HG03025 (cell line): Measurements from ENCODE around the gene SCRT2.

Experiments
- ATAC-seq: cut with Tn5 transposase; IDR thresholded peaks from one replicate; pipeline ENCODE4 v1.9.1; 2021; ENCODE audit warnings: mild to moderate bottlenecking, moderate library complexity; ENCODE audit not compliant: unreplicated experiment, low FRiP score

Gene SCRT2

GRCh38 chr20:673603-674001, 2.0 kb downstream of the SCRT2 start:
- no peak for ATAC-seq

DNA sequence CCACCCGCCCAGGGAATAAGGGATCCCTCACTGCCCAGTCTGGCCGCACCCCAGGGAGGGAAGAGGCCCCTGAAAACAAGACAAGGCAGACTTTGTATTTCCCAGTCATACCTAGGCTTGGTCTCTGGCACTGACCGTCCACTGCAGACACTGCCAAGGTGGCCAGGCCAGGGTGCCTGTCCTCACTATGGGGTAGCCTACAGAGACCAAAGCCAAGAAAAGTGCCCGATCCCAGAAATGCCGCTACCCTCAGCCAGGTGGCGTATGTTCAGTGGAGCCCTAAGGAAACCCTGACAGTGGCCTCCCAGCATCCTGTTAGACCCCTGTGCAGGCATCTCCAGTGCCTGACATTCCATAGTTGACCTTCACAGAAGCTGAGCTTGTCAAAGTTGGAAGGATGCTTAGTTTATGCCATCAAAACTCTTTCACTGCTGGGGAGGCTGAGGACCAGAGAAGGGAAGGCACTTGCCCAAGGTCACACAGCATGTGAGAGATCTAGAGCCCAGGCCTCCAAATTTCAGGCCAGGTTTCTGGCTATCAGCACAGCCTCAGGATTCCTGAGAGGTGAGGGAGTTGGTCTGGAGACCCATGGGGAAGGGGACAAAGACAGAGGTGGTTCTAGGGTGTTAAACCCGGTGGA, 2.5 kb downstream of the SCRT2 start:
- ATAC-seq = no peak

DNA sequence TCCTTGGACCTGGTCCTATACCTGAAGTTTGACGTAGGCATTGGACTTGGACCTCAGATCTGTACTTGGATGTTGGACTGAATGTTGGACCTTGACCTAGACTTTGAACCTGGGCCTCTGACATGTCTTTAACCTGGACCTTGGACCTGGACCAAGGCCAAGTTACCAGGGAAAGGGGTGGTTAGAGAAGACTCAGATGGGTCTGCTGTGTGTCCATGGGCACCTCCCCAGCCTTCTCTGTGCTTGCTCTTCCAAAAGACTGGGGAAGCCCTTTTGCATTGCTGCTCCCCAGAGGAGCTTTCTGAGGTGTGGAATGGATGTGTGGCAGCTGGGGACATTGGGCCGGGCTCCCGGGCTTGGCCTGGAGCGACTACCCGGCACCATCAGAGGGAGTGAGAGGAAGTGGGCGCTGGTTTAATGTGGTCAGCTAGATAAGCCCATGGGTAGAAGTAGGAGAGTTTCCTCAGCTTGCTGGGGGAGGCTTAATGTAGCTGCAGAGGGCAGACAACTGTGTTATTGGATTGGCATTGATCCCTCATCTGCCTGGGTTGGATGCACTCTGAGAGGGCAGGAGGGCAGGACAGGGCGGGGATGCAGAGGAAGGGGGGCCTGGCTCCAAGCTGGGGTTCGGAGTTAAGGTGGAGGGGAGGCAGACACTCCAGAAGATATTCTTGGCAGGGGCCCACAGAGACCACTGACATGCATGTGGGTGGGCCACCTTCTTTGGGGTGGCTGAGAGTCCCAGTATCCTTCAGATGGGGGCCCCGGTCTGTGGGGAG, 4.2 kb downstream of the SCRT2 start:
- no peak for ATAC-seq

DNA sequence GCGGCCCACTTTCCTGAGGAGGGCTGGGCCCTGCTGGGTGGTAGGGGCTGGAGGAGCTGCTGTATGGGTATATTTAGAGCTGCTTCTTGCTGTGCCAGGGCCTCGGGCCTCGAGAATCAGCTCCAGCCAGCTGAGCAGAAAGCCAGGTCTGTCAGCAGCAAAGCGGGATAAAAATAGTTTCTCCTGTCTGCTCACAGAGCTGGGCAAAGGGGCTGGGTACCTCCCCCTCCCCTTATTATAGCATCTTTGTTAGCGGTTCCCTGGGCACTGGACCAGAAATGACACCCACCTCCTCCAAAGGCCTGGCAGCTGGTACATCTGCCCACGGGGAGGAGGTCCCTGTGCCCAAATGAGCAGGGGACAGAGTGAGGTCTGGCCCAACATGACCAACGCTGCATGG, 6.0 kb downstream of the SCRT2 start:
- ATAC-seq = no peak

DNA sequence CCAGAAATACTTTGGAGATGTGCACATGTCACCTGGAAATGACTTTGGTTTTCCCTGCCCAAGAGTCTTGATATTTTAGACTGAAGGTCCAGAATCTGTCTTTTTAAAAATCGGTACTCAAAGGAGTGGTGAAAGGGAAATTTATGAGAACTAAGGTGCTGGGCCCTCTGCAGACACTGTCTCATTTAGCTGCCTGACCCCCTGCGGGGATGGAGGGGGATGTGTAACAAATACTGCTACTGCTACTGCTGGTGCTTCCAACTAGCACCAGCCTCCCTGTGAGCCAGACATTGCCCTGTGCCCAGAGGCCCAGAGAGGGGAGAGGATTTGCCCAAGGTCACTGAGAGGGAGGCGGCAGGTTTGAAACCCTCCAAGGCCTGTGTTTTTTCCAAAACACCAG, 7.0 kb downstream of the SCRT2 start:
- ATAC-seq = no peak

- no peak for ATAC-seq
Observed at GRCh38 chr20:668050-668449, 7.6 kb downstream of the SCRT2 start.

GRCh38 chr20:667351-668034, 8.1 kb downstream of the SCRT2 start:
- ATAC-seq = no peak

- no peak for ATAC-seq
Observed at GRCh38 chr20:666877-667276, 8.7 kb downstream of the SCRT2 start.

- no peak for ATAC-seq
Observed at GRCh38 chr20:665276-665675, 10.3 kb downstream of the SCRT2 start.

GRCh38 chr20:664576-664975, 11.0 kb downstream of the SCRT2 start:
- ATAC-seq = no peak

GRCh38 chr20:664151-664550, 11.5 kb downstream of the SCRT2 start:
- no peak for ATAC-seq

GRCh38 chr20:663315-664090, 12.1 kb downstream of the SCRT2 start:
- ATAC-seq = no peak

GRCh38 chr20:662277-663192, 13.1 kb downstream of the SCRT2 start:
- no peak for ATAC-seq

- no peak for ATAC-seq
Observed at GRCh38 chr20:661474-662270, 13.9 kb downstream of the SCRT2 start.

GRCh38 chr20:658731-659291, 16.8 kb downstream of the SCRT2 start:
- no peak for ATAC-seq

GRCh38 chr20:658202-658601, 17.4 kb downstream of the SCRT2 start:
- no peak for ATAC-seq

GRCh38 chr20:655726-656624, 19.6 kb downstream of the SCRT2 start:
- no peak for ATAC-seq

- no peak for ATAC-seq
Observed at GRCh38 chr20:654417-654750, 21.2 kb downstream of the SCRT2 start.
